ENCODE results near the gene GLIS1. TPM values are rescaled to one million over a fixed set of nuclear protein-coding genes. Genes with fewer than 3 reads are reported as not detected.
A peak's percentile ranks its signal among the peaks of the same experiment; 100 is the strongest.

GLIS1 gene
- total and polyA plus RNA-seq, 12 donors: 0.06 to 0.10 (median 0.09) TPM; not detected in 7

- H3K27ac ChIP-seq: no peak overlapping the region
- H3K36me3 ChIP-seq: no peaks in the 10 kb centered on the region
- DNase-seq (peak in 1 of 2 donors; percentile 2), ATAC-seq (no peak)
- H3K9me3 ChIP-seq: no peaks in the 10 kb centered on the region
- H3K27me3 ChIP-seq: peaks cover 0 to 7% (median 0%) of the 10 kb centered on the region in 7 donors
- H3K4me1 ChIP-seq: peaks cover 0 to 23% (median 6%) of the 10 kb centered on the region in 9 donors
- intact Hi-C loops (cut with DNase I): no loop called here
- TF ChIP-seq CTCF (IDR thresholded peaks at IDR 0.05): no peak
- no peak overlapping the region for H3K4me3 ChIP-seq
- 90 to 93% methylated on average over 7 of the region's 7 CpGs for WGBS, 2 donors
Observed at GRCh38 chr1:53510215-53510614, 228.7 kb downstream of the GLIS1 start.

- intact Hi-C loops (cut with DNase I): no loop called here
Observed at GRCh38 chr1:53509775-53510174, 229.2 kb downstream of the GLIS1 start.

GRCh38 chr1:53508991-53509666 is 229.8 kb downstream of the GLIS1 start:
- Histone ChIP-seq H3K4me3 (no peak overlapping the region), H3K9me3 (no peaks in the 10 kb centered on the region), H3K27me3 (peaks cover 0 to 7% (median 0%) of the 10 kb centered on the region in 7 donors), H3K4me1 (peaks cover 0 to 23% (median 6%) of the 10 kb centered on the region in 9 donors), H3K36me3 (no peaks in the 10 kb centered on the region), H3K27ac (no peak overlapping the region)
- DNase-seq (peak in 1 of 2 donors; percentile 8), ATAC-seq (no peak)
- 75 to 86% methylated on average over 23 of the region's 23 CpGs for WGBS, 2 donors
- TF ChIP-seq CTCF (IDR thresholded peaks at IDR 0.05): no peak
- intact Hi-C loops (cut with DNase I): no loop called here

More at GRCh38 chr1:53509775-53510174, 229.2 kb downstream of the GLIS1 start:
- Histone ChIP-seq H3K27ac (no peak overlapping the region), H3K9me3 (no peaks in the 10 kb centered on the region), H3K4me3 (no peak overlapping the region), H3K27me3 (peaks cover 0 to 7% (median 0%) of the 10 kb centered on the region in 7 donors), H3K36me3 (no peaks in the 10 kb centered on the region), H3K4me1 (peaks cover 0 to 23% (median 6%) of the 10 kb centered on the region in 9 donors)
- no peak for TF ChIP-seq CTCF (IDR thresholded peaks at IDR 0.05)
- DNase-seq: peak in 1 of 2 donors; percentile 6
- ATAC-seq: no peak
- WGBS, 2 donors: 89 to 91% methylated on average over 13 of the region's 13 CpGs

GRCh38 chr1:53508056-53508990 is 230.6 kb downstream of the GLIS1 start:
- ATAC-seq (no peak), DNase-seq (peak in 1 of 2 donors; percentile 3)
- no peak for TF ChIP-seq CTCF (IDR thresholded peaks at IDR 0.05)
- WGBS, 2 donors: 94% methylated on average over 22 of the region's 22 CpGs
- Histone ChIP-seq H3K27me3 (peaks cover 0 to 8% (median 2%) of the 10 kb centered on the region in 7 donors), H3K36me3 (no peaks in the 10 kb centered on the region), H3K4me1 (peaks cover 0 to 23% (median 6%) of the 10 kb centered on the region in 9 donors), H3K27ac (no peak overlapping the region), H3K4me3 (no peak overlapping the region), H3K9me3 (no peaks in the 10 kb centered on the region)
- intact Hi-C loops (cut with DNase I): no loop called here
